PFSK-1 (cell line): Measurements from ENCODE around the gene VRK1.

Source experiments
- FOXP2 ChIP-seq: optimal IDR thresholded peaks from 2 replicates; pipeline ENCODE3; 2011; ENCODE audit warnings: borderline replicate concordance, control low read depth, inconsistent platforms; ENCODE audit not compliant: insufficient read depth; ENCODE audit errors: extremely low read length, extremely low read depth
- POLR2AphosphoS5 ChIP-seq: IDR thresholded peaks from 2 replicates; pipeline ENCODE4 v1.6.1; 2012; ENCODE audit warnings: low read depth, mild to moderate bottlenecking, control low read depth, low read length, moderate library complexity
- REST ChIP-seq, 2 experiments: IDR thresholded peaks; 2 replicates each; pipeline versions ENCODE4 v1.6.1 to v1.8.0; 2011 to 2012; ENCODE audit warnings: low read depth in 2 of 2, low read length in 2 of 2, control low read depth in 1 of 2, inconsistent platforms in 1 of 2, mild to moderate bottlenecking in 1 of 2, moderate library complexity in 1 of 2; ENCODE audit not compliant: insufficient read depth in 1 of 2
- SIN3A ChIP-seq: IDR thresholded peaks from 2 replicates; pipeline ENCODE4 v1.6.1; 2012; ENCODE audit warnings: mild to moderate bottlenecking, low read length, moderate library complexity, borderline replicate concordance; ENCODE audit not compliant: insufficient read depth
- TAF1 ChIP-seq: IDR thresholded peaks from 2 replicates; pipeline ENCODE4 v1.6.1; 2012; ENCODE audit warnings: low read length, control low read depth, borderline replicate concordance; ENCODE audit not compliant: insufficient read depth

VRK1 gene

GRCh38 chr14:96757456-96757855 is 39.7 kb upstream of the VRK1 start:
- TF ChIP-seq SIN3A, result no peak
- no peak for TF ChIP-seq POLR2AphosphoS5
- TF ChIP-seq FOXP2, result no peak
- TF ChIP-seq REST (IDR thresholded peaks at IDR 0.05; ENCODE audit: insufficient read depth in 1 of 2, low read depth in 2 of 2, low read length in 2 of 2), result no peak
- TF ChIP-seq TAF1, result no peak

- no peak for TF ChIP-seq SIN3A
- TF ChIP-seq TAF1, result no peak
- no peak for TF ChIP-seq FOXP2
- no peak for TF ChIP-seq POLR2AphosphoS5
- TF ChIP-seq REST (IDR thresholded peaks at IDR 0.05; ENCODE audit: insufficient read depth in 1 of 2, low read depth in 2 of 2, low read length in 2 of 2), result no peak
Observed at GRCh38 chr14:96761066-96761465, 36.1 kb upstream of the VRK1 start.

GRCh38 chr14:96762650-96763049 is 34.5 kb upstream of the VRK1 start:
- TF ChIP-seq SIN3A (no peak), FOXP2 (no peak), POLR2AphosphoS5 (no peak), REST (IDR thresholded peaks at IDR 0.05; ENCODE audit: insufficient read depth in 1 of 2, low read depth in 2 of 2, low read length in 2 of 2) (no peak), TAF1 (no peak)

- TF ChIP-seq TAF1 (no peak), FOXP2 (no peak), SIN3A (no peak), REST (IDR thresholded peaks at IDR 0.05; ENCODE audit: insufficient read depth in 1 of 2, low read depth in 2 of 2, low read length in 2 of 2) (no peak), POLR2AphosphoS5 (no peak)
Observed at GRCh38 chr14:96764012-96764411, 33.2 kb upstream of the VRK1 start.

GRCh38 chr14:96772929-96773328 is 24.3 kb upstream of the VRK1 start:
- TF ChIP-seq SIN3A (no peak), POLR2AphosphoS5 (no peak), TAF1 (no peak), FOXP2 (no peak), REST (IDR thresholded peaks at IDR 0.05; ENCODE audit: insufficient read depth in 1 of 2, low read depth in 2 of 2, low read length in 2 of 2) (no peak)
